ENCODE results near the gene HOXD1. TPM values are rescaled to one million over a fixed set of nuclear protein-coding genes. Genes with fewer than 3 reads are reported as not detected.

HOXD1 gene
- polyA plus RNA-seq, 1 experiment, result not detected

- Histone ChIP-seq H3K27me3 (ENCODE audit: control insufficient read depth, insufficient read depth, low read length) (peaks cover 40% of the 10 kb centered on the region), H3K4me3 (ENCODE audit: low read depth, low read length) (no peak overlapping the region), H3K36me3 (ENCODE audit: control insufficient read depth, insufficient read depth, low read length) (no peaks in the 10 kb centered on the region)
- CTCF ChIA-PET, result interaction anchor here (4.7 to 8.7 kb wide), 2 partner anchors 313 to 411 kb away, joined by 27 to 110 read pairs; no protein-coding TSS in a partner anchor
- no peak for DNase-seq (ENCODE audit: low read depth)
- POLR2A ChIA-PET, result no interaction called here
- TF ChIP-seq, protein P1, sequence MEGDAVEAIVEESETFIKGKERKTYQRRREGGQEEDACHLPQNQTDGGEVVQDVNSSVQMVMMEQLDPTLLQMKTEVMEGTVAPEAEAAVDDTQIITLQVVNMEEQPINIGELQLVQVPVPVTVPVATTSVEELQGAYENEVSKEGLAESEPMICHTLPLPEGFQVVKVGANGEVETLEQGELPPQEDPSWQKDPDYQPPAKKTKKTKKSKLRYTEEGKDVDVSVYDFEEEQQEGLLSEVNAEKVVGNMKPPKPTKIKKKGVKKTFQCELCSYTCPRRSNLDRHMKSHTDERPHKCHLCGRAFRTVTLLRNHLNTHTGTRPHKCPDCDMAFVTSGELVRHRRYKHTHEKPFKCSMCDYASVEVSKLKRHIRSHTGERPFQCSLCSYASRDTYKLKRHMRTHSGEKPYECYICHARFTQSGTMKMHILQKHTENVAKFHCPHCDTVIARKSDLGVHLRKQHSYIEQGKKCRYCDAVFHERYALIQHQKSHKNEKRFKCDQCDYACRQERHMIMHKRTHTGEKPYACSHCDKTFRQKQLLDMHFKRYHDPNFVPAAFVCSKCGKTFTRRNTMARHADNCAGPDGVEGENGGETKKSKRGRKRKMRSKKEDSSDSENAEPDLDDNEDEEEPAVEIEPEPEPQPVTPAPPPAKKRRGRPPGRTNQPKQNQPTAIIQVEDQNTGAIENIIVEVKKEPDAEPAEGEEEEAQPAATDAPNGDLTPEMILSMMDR (IDR thresholded peaks at IDR 0.05; ENCODE audit: insufficient read depth, low read depth, low read length), result no peak
Observed at GRCh38 chr2:176142281-176142680, 46.2 kb upstream of the HOXD1 start.

DNA sequence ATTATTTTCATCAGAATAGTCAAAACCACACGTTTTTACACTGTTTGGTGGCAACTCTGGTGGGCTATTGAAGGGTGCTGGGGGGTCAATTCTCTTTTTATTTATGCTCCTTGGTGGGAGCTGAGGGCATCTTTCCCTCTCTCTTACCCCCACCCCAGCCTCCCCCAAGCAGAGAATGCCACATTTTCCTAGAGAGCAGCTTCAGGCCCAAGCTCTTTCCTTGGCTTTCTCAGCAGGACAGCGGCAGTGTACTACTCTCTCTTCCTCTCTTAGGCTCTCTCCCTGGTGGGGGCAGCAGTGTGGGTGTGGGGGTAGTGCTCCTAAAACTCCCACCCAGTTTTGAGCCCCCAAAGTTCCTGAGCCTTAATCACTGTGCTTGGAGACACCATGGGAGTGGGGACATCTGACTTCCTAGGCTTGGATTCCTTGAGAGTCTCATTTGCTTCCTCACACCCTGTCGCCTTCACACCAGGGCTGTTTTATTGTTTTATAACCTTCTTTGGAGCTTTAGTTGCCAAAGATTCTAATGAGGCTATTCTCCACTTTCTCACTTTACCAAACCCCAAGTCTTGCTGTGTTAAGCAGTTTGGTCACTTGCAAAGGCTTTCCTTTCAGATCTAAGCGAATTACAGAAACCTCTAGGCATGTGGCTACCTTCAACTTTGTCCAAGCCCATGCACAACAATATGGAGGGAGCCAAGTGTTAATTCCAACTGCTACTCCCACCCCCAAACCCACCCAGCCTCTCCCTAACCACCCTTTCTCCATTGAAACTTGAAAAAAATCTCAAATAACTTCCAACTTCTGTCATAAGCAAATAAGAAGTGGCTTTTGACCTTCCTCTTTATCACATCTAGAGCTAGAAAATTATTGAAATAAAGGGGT, 43.1 kb upstream of the HOXD1 start:
- DNase-seq (ENCODE audit: low read depth), result no peak
- TF ChIP-seq, protein P1 (IDR thresholded peaks at IDR 0.05; ENCODE audit: insufficient read depth, low read depth, low read length), result no peak
- ChIA-PET CTCF (interaction anchor here (0.7 to 8.7 kb wide), 6 partner anchors 13 to 492 kb away, joined by 3 to 110 read pairs (median 6); no protein-coding TSS in a partner anchor), POLR2A (no interaction called here)
- Histone ChIP-seq H3K27me3 (ENCODE audit: control insufficient read depth, insufficient read depth, low read length) (peaks cover 51% of the 10 kb centered on the region), H3K4me3 (ENCODE audit: low read depth, low read length) (no peak overlapping the region), H3K36me3 (ENCODE audit: control insufficient read depth, insufficient read depth, low read length) (no peaks in the 10 kb centered on the region)

- no peak overlapping the region for H3K4me3 ChIP-seq (ENCODE audit: low read depth, low read length)
- TF ChIP-seq, protein P1 (IDR thresholded peaks at IDR 0.05; ENCODE audit: insufficient read depth, low read depth, low read length), result no peak
- H3K27me3 ChIP-seq (ENCODE audit: control insufficient read depth, insufficient read depth, low read length), result peaks cover 55% of the 10 kb centered on the region
- DNase-seq (ENCODE audit: low read depth), result no peak
- ChIA-PET POLR2A (no interaction called here), CTCF (interaction anchor here (0.7 to 8.7 kb wide), 4 partner anchors 14 to 408 kb away, joined by 3 to 110 read pairs (median 15); no protein-coding TSS in a partner anchor)
- H3K36me3 ChIP-seq (ENCODE audit: control insufficient read depth, insufficient read depth, low read length), result no peaks in the 10 kb centered on the region
Observed at GRCh38 chr2:176146101-176146500, 42.4 kb upstream of the HOXD1 start.

GRCh38 chr2:176146645-176147044, 41.8 kb upstream of the HOXD1 start:
- ChIA-PET POLR2A (no interaction called here), CTCF (interaction anchor here (0.5 to 4.7 kb wide), 3 partner anchors 369 to 442 kb away, joined by 3 to 27 read pairs (median 3); no protein-coding TSS in a partner anchor)
- H3K36me3 ChIP-seq (ENCODE audit: control insufficient read depth, insufficient read depth, low read length), result no peaks in the 10 kb centered on the region
- no peak overlapping the region for H3K4me3 ChIP-seq (ENCODE audit: low read depth, low read length)
- H3K27me3 ChIP-seq (ENCODE audit: control insufficient read depth, insufficient read depth, low read length), result peaks cover 58% of the 10 kb centered on the region
- no peak for DNase-seq (ENCODE audit: low read depth)
- TF ChIP-seq, protein P1 (IDR thresholded peaks at IDR 0.05; ENCODE audit: insufficient read depth, low read depth, low read length), result no peak

GRCh38 chr2:176147210-176147799, 41.2 kb upstream of the HOXD1 start:
- ChIA-PET CTCF (interaction anchor here (0.5 to 1.7 kb wide), 3 partner anchors 307 to 441 kb away, joined by 3 to 6 read pairs (median 4); no protein-coding TSS in a partner anchor), POLR2A (no interaction called here)
- Histone ChIP-seq H3K27me3 (ENCODE audit: control insufficient read depth, insufficient read depth, low read length) (peaks cover 61% of the 10 kb centered on the region), H3K36me3 (ENCODE audit: control insufficient read depth, insufficient read depth, low read length) (no peaks in the 10 kb centered on the region), H3K4me3 (ENCODE audit: low read depth, low read length) (no peak overlapping the region)
- TF ChIP-seq, protein P1 (IDR thresholded peaks at IDR 0.05; ENCODE audit: insufficient read depth, low read depth, low read length), result no peak
- no peak for DNase-seq (ENCODE audit: low read depth)
